HL-60/S4 (cell line): ENCODE results near the gene SH2D3A.

Experiments used
- in situ Hi-C: fragments of 300-500 bp; cut with MboI; formaldehyde crosslinking; loops from 2 replicates; pipeline ENCODE4 v1.14.3; 2022; ENCODE audit warnings: low sequenced_read_pairs

The SH2D3A gene

DNA sequence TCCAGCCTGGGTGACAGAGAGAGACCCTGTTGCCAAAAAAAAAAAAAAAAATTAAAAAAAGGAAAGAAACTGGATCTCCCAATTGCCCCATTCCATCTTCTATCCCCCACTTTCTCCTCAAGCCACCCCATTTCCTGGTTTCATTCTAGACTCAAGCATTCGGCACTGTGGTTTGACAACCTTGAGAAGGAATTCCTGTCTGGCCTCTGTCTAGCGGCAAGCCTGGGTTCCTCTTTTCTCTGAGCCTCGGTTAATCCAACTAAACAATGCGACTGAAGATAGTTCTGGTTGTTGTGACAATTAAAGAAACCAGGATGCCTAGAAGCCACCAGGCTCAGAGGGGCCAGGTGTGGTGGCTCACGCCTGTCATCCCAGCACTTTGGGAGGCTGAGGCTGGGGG, 43.5 kb downstream of the SH2D3A start:
- in situ Hi-C loops: no loop called here

DNA sequence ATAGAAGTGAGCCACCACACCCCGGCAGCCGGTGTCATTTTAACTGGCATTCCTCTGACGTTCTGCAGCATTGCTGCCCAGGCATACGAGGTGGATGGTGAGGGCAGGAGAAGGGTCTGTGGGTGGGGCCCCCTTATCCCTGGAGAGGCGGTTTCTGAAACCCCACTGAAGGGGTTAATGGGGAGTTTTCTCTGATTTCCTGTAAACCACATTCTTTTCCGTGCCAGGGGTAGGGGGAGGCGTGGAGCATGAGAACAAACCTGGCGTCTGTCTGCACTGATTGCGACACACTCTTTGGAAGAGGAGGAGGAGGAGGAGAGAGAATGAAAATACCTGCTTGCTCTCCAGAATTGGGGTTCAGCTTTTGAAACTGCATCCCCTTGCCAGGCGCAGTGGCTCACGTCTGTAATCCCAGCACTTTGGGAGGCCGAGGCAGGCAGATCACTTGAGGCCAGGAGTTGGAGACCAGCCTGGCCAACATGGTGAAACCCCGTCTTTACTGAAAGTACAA, 44.1 kb downstream of the SH2D3A start:
- in situ Hi-C loops: no loop called here

DNA sequence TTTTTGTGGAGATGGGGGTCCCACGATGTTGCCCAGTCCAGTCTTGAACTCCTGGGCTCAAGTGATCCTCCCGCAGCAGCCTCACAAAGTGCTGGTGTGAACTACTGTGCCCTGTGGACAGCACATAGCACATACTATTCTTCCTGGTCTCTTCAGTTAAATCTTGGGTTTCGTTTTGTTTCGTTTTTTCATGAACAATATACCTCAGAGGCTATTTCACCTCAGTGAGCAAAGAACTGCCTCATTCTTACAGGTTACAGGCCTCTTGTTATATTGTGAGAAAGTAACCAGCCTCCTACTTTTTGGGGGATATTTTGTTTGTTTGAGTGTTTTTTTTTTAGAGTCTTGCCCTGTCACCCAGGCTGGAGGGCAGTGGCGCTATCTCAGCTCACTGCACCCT, 45.5 kb downstream of the SH2D3A start:
- in situ Hi-C loops: no loop called here

DNA sequence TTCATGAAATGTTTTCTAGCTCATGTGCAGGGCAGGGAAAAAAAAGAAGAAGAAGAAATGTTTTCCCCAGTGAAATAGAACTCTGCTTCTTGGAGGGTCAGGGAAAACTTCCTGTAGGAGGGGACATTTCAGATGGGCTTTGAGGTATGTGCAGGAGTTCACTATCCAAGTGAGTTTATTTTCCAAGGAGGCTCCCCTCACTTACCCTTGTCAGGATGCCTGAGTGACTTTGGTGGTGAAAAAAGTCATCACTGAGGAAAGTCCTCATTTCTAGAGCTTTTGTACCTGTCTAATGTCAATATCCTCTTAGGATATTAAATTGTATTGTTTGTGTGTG, 46.1 kb downstream of the SH2D3A start:
- in situ Hi-C loops: no loop called here

DNA sequence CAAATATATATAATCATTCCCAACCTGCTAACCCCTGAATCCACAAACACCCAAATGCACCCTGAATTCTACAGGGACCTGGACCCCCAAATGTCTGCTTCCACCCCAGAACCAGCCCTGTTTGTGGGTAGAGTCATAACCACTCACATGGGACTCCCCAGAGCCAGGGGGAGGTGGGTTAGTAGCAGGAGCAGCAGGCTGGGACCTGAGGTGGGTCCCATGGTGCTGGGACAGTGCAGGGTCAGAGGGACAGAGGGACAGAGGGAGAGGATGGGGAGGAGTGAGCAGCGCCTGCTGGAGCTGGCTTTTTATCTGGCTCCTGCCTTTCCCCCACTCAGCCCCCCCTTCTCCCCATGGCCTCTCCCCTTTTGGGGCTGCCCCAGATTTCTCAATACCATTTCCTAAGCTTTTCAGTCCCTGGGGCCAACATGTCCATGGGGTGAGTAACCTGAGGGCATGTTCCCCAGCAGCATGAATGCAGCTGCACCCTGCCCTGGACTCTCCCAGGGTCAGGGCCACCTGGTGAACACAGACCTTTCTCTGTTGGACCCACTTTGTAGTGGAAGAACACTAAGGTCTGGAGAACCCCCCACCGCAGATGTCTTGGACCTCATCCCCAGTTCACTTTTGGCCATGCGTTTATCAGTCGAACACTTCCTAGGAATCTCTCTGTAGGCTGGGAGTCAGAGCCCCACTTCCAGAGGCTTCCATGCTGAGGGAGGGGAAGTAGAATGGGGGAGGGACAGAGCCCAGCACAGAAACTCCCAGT, 46.7 kb downstream of the SH2D3A start, which contains the start of gene C3:
Gene C3 (minus strand): TSS at position 282 of the 769 bp plus-strand sequence. CDS start 61 bp downstream, at position 221.
- in situ Hi-C loops: no loop called here

DNA sequence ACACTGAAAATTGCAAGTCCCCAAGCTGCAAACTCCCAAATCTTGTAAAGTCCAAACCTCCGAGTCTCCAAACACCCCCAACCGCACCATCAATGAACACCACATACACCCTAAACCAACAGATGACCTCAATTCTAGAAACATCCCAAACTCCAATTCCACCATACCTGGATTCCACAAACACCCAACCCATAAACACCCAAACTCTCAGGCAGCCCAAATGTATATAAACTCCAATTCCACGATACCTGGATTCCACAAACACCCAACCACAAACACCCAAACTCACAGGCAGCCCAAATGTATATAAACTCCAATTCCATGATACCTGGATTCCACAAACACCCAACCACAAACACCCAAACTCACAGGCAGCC, 47.3 kb downstream of the SH2D3A start:
- in situ Hi-C loops: no loop called here

DNA sequence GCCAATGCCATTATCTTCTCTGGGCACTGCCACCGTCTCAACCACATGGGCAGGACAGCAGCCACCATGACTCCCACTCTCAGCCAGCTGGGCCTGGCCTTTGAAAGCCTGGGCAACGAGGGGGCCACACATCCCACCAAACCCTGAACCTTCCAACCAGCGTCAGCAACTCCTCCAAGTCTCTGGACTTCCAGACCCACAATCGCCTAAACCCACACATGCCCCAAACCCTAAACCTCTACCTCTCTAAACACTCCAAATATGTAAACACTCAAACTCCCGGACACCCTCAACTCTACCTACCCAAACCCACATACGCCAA, 47.7 kb downstream of the SH2D3A start:
- in situ Hi-C loops: no loop called here

DNA sequence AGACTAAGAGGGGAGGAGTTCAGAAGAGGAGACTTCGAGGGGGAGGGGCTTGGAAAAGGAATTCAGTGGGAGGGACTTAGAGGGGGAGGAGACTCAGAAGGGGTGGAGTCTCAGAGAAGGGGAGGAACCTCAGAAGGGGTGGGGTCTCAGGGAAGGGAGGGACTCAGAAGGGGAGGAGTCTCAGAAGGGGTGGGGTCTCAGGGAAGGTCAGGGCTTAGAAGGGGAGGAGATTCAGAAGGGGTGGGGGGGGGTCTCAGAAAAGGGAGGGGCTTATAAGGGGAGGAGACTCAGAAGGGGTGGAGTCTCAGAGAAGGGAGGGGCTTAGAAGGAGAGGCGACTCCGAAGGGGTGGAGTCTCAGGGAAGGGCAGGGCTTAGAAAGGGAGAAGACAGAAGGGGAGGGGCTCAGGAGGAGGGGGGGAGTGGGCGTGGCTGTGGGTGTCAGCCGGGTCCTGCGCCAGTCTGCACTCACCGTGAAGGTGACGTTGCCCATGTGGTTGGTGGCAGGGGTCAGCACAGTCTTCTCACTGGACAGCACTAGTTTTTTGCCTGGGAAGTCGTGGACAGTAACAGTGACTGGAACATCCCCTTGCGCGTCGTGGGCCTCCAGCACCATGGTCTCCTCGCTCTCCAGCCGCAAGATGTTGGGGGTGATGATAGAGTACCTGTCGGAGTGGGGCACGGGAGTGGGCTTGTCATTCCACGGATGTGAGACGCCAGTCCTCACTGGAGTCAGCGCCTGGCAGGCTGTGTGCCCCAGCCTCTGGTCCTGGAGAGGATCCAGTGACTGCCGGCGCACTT, 48.3 kb downstream of the SH2D3A start:
- in situ Hi-C loops: no loop called here

DNA sequence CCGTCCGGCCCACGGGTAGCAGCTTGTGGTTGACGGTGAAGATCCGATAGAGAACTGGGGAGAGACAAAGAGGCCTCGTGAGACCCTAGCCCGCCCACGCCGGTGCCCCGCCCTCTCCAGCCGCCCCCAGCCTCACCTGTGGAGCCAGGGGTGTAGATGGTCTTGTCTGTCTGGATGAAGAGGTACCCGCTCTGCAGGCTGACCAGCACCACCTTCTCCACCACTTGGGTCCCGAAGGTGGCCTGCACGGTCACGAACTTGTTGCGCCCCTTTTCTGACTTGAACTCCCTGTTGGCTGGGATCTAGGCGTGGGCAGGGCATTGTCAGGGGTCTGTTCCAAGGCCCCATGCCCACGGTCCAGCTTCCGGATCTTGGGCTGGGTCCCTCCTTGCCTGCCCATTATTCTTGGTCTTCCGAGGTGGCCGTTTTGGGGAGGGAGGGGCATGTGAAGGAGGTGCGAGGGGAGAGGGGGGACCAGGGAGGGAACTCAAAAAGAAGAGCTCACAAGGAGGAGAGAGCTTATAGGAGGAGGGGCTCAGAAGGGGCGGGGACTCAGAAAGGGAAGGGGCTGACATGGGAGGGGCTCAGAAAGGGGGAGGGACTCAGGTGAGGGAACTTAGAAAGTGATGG, 49.0 kb downstream of the SH2D3A start:
- in situ Hi-C loops: no loop called here

DNA sequence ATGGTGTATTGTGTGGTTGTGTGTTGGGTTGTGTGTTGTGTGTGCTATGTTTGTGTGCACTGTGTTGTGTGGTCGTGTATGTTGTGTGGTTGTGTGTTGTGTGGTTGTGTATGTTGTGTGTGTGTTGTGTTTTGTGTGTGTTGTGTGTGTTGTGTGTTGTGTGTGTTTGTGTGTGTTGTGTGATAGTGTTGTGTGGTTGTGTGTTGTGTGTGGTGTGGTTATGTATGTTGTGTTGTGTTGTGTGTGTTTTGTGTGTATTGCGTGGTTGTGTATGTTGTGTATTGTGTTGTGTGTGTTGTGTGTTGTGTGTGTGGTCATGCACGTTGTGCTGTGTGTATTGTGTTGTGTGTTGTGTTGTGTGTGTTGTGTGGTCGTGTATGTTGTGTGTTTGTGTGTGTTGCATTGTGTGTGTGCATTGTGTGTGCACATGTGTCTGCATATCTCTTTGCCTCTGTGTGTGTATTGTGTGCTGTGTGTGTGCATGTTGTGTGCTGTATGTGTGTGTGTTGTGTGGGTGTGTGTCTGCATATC, 49.7 kb downstream of the SH2D3A start:
- in situ Hi-C loops: no loop called here

DNA sequence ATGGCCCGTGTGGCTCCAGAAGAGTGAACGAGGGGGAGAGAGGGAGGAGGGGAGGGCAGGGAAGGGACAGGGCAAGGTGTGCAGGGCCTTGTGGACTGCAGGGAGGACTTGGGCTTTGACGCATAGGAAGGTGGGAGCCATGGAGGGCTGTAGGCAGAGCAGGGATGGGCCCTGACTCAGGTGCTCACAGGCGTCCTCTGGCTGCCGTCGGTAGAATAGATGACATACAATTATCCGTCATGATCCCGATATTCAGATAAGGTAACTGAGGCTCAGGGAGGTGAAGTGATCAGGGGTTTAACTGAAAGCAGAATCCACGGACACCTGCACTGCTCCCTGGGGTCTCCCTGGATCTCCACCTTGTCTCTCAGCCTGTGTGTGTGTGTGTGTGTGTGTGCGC, 50.2 kb downstream of the SH2D3A start:
- in situ Hi-C loops: no loop called here

DNA sequence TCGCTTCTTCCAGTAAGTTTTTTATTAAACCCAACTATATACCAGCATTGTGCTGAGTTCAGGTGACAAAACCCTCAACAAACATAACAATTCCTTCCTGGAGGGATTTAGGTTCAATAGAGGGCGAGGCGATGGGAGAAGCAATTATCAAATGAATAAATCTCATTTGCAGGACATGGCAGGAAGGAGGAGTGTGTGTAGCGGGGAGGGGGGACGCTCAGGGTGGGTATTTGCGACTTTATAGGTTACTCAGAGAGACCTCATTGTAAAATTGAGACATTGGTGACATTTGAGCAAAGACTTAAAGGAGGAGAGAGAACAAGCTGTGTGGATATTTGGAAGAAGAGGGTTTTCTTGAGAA, 50.6 kb downstream of the SH2D3A start:
- in situ Hi-C loops: no loop called here

DNA sequence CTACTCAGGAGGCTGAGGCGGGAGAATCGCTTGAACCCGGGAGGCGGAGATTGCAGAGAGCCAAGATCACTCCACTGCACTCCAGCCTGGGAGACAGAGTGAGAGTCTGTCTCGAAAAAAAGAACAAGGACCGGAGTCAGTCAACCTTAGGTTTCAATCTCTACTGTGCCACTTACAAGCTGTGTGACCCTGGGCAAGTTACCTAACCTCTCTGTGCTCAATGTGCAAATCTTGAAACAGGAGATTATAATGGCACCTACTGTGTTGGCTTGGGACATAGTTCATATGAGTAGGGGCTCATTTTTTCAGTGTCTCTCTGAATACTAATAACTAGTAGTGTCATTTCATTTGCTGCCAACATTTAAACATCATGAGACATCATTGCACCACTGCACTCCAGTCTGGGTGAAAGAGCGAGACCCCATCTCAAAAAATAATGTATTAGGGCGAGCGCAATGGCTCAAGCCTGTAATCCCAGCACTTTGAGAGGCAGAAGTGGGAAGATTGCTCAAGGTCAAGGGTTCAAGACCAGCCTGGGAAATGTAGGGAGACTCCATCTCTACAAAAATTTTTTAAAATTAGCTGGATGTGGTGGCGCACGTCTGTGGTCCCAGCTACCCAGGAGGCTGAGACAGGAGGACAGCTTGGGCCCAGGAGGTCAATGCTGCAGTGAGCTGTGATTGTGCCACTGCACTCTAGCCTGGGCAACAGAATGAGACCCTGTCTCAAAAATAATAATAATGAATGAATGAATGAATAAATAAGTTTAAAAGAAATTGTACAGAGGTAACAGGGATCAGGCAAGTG, 52.3 kb downstream of the SH2D3A start:
- in situ Hi-C loops: no loop called here

DNA sequence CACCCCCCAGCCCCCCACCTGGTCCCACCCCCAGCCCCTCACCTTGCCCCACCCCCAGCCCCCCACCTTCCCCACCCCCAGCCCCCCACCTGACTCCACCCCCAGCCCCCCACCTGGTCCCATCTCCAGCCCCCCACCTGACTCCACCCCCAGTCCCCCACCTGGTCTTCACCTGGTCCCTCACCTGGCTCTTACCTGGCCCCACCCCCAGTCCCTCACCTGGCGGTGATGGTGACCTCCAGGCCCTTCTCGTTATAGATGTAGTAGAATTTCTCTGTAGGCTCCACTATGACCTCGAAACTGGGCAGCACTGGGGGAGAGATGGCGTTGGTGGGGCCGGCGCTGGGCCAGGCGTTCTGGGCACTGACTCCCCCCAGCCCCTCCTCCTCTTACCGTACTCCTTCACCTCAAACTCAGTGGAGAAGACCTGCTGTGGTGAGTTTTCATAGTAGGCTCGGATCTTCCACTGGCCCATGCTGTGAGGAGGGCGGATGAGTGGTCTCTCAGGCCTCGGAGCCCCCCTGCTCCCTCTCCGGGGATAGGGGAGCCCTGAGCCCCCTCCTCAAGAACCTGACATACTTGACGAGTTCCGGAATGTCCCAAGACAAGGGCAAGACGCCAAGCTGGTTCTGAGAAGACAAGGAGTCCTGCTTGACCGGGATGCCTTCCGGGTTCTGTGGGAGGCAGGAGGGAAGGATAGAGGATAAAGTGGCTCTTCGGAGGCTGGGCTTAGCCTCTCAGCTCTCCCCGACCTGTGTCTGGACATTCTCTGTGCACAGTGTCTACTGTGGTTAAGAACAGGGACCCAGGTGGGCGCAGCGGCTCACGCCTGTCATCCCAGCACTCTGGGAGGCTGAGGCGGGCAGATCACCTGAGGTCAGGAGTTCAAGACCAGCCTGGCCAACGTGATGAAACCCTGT, 53.2 kb downstream of the SH2D3A start:
- in situ Hi-C loops: no loop called here

DNA sequence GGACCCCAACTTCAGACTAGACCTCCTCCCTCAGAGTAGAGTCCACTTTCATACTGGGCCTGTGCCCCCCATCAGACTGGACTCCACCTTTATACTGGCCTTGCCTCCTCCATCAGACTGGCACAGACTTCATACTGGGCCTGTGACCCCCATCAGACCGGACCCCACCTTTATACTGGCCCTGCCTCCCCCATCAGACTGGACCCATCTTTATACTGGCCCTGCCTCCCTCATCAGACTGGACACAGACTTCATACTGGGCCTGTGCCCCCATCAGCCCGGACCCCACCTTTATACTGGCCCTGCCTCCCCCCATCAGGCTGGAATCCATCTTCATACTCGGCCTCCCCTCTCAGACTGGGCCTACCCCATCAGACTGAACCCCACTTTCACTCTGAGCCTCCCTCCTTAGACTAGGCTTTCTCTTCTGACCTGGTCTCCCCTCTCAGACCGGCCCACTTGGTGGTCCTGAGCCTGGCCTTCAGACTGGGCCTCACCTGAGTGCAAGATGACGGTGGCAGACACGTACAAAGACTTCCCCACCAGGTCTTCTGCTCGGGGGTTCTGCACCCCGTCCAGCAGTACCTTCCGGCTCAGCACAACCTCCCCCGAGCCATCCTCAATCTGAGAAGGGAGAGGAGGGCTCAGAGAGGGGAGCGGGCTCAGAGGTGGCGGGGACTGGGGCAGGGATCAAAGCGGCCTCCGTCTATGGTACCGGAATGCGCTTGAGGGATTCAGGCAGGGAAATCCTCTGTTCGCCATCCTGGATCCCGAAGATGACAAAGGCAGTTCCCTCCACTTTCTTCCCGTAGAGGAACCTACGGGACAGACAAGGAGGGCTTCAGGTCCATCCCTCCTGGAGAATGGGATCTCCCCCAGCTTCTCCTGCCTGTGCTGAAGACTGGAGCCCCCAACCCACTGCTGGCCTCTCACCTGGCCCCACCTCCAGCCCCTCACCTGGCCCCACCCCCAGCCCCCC, 54.3 kb downstream of the SH2D3A start:
- in situ Hi-C loops: no loop called here

DNA sequence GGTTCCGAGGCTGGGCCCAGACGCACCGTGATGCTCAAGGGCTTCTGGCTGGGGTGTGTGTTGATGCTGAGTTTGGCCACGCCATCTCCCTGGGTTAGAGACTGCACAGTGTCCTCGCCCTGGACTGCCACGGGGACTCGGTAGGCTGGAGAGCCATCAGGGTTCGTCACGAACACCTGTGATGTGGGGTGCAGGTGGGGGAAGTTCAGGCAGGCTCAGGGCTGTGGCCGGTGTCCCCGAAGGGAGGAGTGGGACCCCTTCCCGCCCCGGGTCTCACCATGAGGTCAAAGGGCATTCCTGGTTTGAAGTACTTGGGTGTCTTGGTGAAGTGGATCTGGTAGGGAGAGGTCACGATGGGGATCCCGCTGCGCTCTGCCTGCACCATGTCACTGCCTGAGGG, 55.0 kb downstream of the SH2D3A start:
- in situ Hi-C loops: no loop called here

DNA sequence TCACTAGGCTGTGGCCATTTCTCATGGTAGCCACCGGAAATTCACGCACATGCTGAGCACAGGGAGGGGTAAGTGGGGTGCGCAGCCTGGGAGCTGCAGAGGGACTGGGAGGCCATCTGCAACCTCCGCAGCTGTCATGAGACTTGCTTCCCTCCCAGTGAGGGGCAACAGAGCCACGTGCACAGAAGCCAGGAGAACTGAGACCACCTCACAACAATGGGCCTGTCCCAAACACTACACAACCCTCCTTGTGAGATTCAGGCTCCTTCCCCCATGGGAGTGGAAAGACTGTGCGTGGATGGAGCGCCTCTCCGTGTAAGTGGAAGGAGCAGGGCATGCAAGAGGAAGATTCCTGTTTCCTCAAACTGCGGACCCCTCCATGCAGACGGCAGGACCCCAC, 55.6 kb downstream of the SH2D3A start:
- in situ Hi-C loops: no loop called here

DNA sequence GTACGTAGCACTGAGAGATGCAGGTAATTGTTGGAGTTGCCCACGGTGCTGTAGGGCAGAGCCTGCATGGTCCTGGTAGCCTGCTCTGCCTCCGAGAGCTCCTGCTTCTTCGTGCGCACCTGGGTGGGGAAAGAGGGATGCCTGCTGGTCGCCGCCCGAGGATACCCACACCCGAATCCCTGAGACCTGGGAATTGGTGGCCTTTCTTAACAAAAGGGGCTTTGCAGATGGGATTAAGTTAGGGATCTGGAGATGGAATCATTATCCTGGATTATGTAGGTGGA, 56.2 kb downstream of the SH2D3A start:
- in situ Hi-C loops: no loop called here
